ENCODE results near the gene TMC6.

TMC6 gene

GRCh38 chr17:78134899-78135385, 6.4 kb upstream of the TMC6 start:
- ATAC-seq, result no peak

- ATAC-seq, result peak; percentile 30 to 46
Observed at GRCh38 chr17:78133971-78134898, 5.7 kb upstream of the TMC6 start.

- ATAC-seq, result no peak
Observed at GRCh38 chr17:78133179-78133951, 4.8 kb upstream of the TMC6 start.

GRCh38 chr17:78132767-78133178, 4.2 kb upstream of the TMC6 start:
- ATAC-seq, result no peak

GRCh38 chr17:78132084-78132676, 3.6 kb upstream of the TMC6 start:
- ATAC-seq, result peak; percentile 4 to 9

GRCh38 chr17:78131172-78132083, 2.9 kb upstream of the TMC6 start:
- peak; percentile 6 to 20 for ATAC-seq

GRCh38 chr17:78130437-78131101, 2.0 kb upstream of the TMC6 start, which contains the start of gene TMC8:
Gene TMC8 (plus strand): TSS chr17:78130771. CDS start chr17:78131589, 818 bp downstream.
- ATAC-seq, result peak; percentile 24 to 32

- no peak for ATAC-seq
Observed at GRCh38 chr17:78130090-78130436, 1.5 kb upstream of the TMC6 start.

GRCh38 chr17:78129351-78130089, 965 bp upstream of the TMC6 start:
- ATAC-seq, result no peak

GRCh38 chr17:78127888-78128550, 536 bp downstream of the TMC6 start:
- ATAC-seq, result no peak

- peak; percentile 26 to 37 for ATAC-seq
Observed at GRCh38 chr17:78127239-78127887, 1.2 kb downstream of the TMC6 start.

- no peak for ATAC-seq
Observed at GRCh38 chr17:78126895-78127238, 1.7 kb downstream of the TMC6 start.

- no peak for ATAC-seq
Observed at GRCh38 chr17:78125976-78126894, 2.3 kb downstream of the TMC6 start.

- ATAC-seq, result no peak
Observed at GRCh38 chr17:78125138-78125913, 3.2 kb downstream of the TMC6 start.

- no peak for ATAC-seq
Observed at GRCh38 chr17:78124836-78125137, 3.8 kb downstream of the TMC6 start.

GRCh38 chr17:78124081-78124835, 4.3 kb downstream of the TMC6 start:
- no peak for ATAC-seq

- ATAC-seq, result no peak
Observed at GRCh38 chr17:78123258-78123929, 5.2 kb downstream of the TMC6 start.

Measured in activated CD4-positive, CD25-positive, alpha-beta regulatory T cell treated with anti-CD3 and anti-CD28 coated beads, Interleukin-2, amount 50 U/mL, for 24 hours (primary cell).